Measurements from ENCODE around the gene PLXNA2.

The PLXNA2 gene

GRCh38 chr1:208084220-208084619, 160.0 kb downstream of the PLXNA2 start:
- no peak for FAIRE-seq

GRCh38 chr1:208083715-208084085, 160.5 kb downstream of the PLXNA2 start:
- no peak for FAIRE-seq

DNA sequence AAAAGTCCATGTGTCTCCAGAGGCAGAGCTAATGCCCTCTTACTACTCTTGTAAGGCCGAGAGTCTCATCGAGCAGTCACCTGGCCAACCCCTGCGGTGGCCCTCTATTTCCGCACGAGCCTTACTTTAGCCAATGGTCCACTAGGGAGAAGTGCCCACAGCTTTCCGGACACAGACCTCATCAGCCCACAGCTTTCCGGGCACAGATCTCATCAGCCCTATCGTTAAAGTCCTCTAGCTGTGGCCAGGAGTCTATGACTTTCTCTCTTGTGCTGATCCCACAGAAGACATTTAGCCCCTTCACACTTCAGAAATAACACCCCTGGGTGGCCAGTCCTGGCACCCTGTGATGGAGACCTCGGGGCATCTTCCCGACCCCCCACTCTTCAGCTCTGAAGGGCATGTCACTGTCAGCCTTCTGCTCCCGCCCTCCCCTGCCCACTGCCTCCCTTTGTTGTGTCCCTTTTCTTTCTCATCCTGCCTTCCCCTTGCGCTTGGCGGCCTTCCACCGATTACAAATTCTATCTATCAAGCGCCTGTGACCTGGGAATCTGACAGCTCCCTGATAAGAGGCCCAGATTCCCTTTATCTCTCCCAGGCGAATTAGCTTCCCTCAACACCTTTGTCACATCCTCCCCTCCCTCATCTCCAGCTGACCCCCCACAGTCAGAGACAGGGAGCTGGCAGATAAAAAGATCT, 161.0 kb downstream of the PLXNA2 start:
- FAIRE-seq: no peak

- no peak for FAIRE-seq
These were observed 162.2 kb downstream of the PLXNA2 start for GRCh38 chr1:208081972-208082371.

- no peak for FAIRE-seq
These were observed 163.5 kb downstream of the PLXNA2 start for GRCh38 chr1:208080396-208081286.

DNA sequence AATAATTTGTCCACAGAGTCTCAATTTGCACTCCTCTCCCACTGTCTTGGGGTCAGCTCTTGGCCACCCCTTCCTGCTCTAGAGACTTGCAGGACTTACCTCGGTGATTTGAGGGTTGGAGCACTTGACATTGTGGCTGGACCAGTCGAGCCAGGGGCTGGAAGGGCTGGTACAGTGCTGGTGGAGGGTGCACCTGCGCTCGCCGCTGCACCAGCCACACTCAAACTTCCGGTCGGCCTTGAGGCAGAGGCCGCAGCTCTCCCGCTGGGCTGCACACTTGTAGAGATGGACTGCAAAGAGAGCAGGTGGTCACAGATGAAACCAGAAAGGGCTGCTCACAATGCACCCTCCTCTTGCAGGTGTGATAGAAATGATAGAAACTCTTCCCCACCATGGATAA, 165.0 kb downstream of the PLXNA2 start:
- FAIRE-seq: no peak

- no peak for FAIRE-seq
These were observed 165.4 kb downstream of the PLXNA2 start for GRCh38 chr1:208078752-208079151.

DNA sequence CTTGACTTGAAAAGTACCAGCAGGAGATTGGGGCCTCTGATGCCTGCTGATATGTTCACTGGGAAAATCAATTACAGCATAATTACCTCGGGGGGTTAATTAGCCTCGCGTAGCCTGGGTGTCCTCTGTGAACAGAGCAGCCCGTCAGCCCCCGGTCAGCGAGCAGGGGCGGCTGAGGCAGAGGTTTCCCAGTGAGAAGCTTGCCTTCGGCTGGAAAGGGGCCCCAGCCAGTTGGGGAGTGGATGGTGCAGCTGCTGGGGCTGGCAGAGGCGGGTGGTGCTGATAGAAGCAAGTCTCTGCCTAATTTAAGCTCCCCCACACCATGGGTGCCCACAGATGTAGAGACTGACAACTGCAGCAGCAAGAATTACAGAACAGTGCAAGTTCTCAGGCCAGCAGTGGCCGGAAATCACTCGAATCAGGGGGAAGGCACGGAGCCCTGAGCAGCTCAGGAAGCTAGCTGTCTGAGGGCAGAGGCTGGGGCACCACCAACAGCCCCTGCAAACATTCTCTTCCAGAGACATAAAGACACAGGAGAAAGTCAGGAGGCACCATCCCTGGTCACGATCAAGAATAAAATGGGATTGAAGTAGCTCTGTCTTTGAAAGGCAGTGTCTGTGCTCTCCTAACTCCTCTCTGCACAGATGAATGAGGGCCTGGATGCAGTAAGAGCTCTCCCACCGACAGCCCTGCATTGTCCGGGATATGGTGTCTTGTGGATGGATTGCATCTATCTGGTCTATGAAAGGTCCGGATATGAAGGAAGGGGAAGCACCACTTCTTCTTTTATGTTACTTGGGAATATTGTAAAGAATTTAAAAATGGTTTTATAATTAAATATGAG, 166.7 kb downstream of the PLXNA2 start:
- no peak for FAIRE-seq

DNA sequence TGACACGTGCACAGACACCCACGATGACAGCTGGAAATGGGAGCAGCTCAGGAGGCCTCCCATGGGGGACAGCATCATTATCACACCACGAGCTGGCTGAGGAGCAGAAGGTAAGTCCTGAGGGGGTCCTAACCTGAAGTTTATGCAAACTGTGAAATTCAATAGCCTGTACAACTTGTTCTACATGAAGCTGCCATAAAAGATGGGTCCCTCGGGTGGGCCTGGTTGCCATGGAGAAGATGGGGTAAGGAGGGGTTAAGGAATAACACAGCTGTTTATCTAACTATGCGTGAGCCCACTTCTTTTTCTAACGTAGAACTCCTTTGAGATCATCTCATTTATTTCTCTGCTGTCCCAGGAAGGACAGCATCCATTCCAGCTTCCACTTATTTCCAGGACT, 169.8 kb downstream of the PLXNA2 start:
- FAIRE-seq: no peak

DNA sequence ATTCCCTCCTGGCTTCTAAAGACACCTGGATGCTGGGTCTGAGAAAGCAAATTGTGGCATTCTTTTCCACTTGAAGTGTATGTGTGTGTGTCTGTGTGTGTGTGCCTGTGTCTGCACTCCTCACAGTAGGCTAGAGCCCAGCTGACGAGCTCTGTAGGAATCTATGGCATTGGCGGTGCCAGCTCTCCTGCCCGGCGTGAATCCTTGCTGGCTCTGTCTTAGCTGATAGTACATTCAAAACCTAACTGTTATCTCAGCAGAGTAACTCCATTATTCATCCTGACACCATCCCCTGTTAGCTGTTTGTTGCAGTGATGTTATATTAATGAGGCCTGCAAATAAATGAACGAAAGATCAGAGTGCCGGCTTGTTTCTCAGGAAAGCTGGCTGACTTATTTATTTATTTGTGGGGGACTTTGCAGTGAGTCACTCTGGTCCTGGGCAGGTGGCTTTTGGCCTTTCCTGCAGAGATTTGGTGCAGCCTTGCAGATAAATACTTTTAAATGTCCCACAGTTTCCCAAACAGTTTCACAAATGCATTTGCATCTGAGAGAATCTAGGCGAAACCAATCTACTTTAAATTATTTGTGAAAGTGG, 172.7 kb downstream of the PLXNA2 start:
- FAIRE-seq: no peak

DNA sequence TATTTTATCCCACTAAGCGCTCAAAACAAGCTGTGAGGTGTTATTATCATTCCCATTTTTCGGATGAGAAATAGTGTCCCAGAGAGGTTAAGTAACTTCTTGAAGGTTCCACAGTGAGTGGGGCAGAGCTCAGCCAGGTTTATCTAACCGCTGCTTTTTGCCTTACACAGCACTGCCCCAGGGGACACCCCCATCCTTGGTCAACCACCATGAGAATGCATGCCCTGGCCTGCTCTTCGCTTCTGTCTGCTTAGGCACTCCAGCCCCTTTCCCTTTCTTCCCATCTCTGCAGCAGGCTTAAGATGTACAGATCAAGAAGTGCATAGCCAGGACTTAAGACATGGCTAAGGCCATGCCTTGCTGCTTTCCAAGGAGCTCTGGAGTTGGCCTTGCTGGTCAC, 174.3 kb downstream of the PLXNA2 start:
- no peak for FAIRE-seq

DNA sequence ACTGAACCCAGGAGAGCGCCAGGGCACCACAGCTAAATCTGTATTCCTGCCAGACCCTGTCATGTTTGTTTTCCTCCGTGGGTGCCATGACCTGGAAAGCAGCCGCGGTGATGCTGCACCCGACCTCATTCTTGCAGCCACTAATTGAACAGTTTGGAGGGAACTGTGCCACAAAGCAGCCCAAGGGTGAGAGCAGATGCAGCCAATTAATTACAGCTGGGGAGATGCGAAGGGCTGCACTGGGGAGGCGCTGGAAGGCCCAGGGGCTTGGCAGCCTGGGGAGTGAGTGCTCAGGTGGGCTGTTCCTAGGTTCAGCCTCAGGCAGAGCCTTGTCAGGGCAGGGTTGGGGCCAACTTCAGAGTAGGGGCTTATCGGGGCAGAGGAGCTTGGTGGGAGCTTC, 174.9 kb downstream of the PLXNA2 start:
- no peak for FAIRE-seq

- no peak for FAIRE-seq
These were observed 175.3 kb downstream of the PLXNA2 start for GRCh38 chr1:208068908-208069307.

GRCh38 chr1:208068407-208068806, 175.8 kb downstream of the PLXNA2 start:
- no peak for FAIRE-seq

- no peak for FAIRE-seq
These were observed 177.6 kb downstream of the PLXNA2 start for GRCh38 chr1:208066583-208066982.

GRCh38 chr1:208065862-208066261, 178.3 kb downstream of the PLXNA2 start:
- FAIRE-seq: no peak

DNA sequence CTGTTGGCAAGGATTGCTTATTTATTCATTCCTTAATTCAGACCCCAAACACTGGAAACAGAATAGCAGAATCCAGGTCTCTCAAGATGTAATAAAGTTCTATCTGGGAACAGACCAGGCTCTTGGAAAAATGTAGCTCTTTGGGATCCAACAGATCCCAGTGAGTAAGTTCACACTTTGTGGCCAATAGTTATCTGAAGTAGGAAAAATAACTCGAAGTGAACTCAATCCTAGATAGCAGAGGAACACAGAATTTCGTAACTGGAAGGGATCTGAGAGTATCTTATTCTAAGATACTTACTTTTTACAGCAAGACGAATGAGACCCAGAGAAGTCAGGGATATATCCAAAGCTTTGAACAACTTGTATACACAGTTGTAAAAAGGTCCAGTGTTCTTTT, 182.6 kb downstream of the PLXNA2 start:
- FAIRE-seq: no peak

DNA sequence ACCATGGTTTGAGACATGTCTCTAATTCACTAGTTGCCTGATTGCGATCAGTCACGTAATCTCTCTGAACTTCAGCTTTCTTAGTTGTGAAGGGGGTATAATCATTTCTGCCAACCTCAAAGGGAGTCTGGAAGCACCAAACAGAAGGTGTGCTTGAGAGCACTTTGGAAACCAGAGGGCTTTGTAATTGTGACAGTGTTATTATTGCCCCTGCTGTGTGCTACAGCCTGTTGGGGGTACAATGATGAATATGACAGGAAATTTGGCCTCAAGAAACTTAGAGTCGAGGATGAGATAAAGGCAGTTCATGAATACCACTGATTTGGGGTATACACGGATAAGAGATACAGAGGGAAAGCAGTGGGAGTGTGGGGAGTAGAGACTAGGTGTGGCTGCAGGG, 183.1 kb downstream of the PLXNA2 start:
- FAIRE-seq: no peak

DNA sequence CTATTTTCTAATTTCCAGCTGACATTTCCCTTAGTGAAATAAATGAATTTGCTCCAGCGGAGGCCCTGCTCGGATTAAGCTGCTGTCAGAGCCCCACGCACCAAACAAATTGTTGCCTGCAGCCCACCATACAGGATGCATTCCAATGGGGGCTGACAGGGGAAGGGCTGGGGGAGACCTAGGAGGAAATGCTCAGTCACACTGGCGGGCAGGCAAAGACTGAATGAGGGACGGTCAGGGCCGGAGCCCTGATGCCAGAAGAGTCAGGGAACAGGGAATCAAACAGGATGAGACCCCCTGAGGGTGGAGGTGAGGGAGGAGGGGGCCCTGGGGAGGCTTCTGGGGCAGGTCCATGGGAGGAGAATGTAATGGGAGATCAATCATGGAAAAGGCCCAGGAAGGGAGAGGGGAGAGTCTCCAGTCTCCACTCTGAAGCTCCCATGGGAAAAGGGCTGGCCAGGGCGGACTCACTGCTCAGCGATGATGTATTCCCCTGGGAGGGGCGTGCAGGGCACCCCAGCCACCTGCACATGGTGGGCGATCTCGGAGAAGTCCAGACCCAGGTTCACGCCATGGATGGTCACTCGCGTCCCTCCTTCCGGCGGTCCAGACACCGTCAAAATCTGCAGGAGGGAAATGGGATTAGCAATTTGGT, 183.8 kb downstream of the PLXNA2 start:
- FAIRE-seq: no peak

- no peak for FAIRE-seq
These were observed 184.7 kb downstream of the PLXNA2 start for GRCh38 chr1:208059409-208060001.

DNA sequence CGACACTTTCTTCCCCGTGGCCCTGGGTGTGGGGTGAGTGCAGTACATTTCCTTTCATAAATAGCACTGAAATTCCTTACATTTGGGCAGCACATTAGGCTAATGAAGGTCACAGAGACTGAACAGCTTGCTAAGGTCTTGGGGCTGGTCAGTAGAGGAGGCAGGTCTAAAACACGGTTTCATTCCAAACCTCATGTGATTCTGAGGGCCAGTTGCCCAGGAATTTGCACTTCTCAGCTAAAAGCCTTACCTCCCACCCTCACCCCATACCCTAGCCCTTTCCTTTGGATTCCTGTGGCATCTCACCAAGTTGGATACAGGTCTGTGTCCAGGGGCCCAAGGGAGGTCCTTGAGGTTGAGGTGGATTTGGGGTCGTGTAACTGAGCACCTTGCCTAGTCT, 185.4 kb downstream of the PLXNA2 start:
- FAIRE-seq: no peak

DNA sequence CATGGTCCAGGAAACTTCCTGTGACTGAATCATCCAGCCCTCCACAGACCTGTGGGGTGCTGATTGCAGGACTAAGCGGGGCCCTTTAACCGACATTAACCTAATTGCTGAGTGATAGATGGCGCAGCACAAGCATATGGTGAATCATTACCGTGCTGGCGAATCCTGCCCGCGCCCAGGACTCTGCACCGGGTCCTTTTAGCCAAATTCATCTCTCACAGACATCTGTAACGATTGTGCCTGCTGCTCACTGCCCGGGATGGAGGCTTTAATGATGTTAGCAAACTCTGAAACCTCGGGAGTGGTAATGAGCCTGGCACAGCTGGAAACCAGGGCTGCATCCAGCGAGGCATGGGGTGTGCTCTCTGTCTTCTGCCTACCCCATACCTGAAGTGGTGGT, 185.9 kb downstream of the PLXNA2 start:
- FAIRE-seq: no peak

Data from endometrium (tissue), 2 donors.